GM21786 (cell line): ENCODE results near the gene FXYD1.

Experiments used
- ATAC-seq: cut with Tn5 transposase; IDR thresholded peaks from one replicate; pipeline ENCODE4 v1.9.1; 2021; ENCODE audit not compliant: unreplicated experiment

FXYD1 gene

DNA sequence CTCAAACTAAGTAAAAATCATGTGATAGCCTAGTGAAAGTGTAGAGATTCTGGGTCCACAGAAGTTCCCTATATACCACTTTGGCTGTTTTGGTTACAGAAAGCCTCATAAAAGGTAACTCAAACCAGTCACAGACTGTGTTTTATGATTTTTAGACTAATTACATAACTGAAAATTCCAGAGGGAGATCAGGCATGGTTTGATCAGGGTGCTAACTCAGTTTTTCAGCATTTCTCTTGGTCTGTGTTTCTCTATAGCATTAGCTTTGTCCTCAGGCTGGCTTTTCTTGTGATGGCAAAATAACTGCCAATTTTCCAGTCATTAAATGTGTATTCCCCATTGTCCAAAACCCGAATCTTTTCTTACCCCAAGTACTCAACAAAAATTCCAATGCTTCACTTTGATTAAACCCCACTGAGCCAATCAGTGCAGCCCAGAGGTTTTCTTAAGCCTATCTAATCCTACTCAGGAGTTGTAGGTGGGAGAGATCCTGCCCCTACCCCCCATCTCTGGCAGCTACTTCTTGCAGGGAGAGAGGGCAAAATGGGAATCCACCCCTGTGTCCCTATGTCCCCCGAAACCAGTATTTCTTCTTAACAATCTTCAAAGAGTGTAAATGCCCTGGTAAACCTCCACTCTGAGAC is 31.6 kb upstream of the FXYD1 start:
- ATAC-seq: no peak

- no peak for ATAC-seq
Measured at GRCh38 chr19:35107545-35107944, 31.1 kb upstream of the FXYD1 start.

DNA sequence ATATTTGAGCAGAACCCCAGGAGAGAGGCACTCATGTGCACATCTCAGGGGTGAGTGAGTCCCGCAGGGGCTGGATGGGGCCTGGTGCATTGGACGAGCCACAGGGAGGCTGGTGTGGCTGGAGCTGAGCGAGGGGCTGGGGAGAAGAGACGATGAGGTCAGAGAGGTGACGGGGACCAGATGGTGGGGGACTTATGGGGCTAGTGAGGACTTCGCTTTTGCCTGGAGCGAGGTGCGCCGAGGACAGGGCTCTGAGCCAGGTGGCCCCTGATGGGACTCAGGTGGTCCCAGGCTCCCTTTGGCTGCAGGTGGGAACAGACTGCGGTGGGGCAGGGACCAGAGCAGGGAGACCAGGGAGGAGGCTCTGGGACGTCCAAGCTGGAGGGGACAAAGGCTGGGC is 29.9 kb upstream of the FXYD1 start:
- ATAC-seq: no peak

DNA sequence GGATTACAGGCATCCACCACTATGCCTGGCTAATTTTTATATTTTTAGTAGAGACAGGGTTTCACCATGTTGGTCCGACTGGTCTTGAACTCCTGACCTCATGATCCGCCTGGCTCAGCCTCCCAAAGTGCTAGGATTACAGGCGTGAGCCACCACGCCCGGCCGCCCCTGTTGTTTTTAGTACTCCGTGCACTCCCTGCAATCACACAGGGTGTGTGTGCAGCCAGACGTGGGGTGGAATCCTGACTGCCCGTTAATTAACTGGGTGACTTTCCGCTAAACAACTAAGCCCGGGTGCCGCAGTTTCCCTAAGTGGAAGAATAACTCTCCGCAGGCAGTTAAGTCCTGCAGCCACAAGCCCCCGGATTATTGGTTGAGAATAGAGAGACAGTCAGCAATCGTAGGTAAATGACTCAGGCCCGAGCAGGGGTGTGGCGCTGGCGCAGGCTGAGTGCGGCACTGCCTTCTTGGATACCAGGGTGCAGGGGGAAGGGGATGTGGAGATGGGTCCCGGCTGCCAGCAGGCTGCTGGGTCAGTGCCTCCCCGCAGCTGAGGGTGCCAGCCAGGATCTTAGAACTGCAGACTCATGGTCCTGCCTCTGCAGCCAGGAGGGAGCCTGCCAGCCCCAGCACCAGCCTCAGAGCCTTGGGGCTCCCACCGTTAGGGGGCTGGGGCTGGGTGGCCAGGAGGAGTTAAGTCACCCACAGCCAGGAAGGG is 29.1 kb upstream of the FXYD1 start:
- no peak for ATAC-seq

DNA sequence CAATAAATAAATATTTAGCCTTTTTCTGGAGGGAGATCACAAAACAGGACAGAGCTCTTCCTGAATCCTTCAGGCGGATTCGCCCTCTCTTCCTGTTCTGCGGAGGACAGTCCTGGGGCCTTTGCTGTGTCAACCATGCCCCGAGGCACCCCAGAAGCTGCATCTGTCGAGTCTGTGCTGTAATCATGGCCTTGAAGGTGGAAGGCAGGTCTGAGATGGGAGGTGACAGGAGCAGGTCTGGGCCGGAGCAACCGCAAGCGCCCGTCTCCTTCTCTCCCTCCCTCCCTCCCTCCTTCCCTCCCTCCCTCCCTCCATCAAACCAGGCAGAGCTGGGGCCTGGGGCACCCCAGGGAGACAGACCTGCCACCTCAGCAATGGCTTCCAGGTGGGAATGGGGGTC is 27.6 kb upstream of the FXYD1 start:
- no peak for ATAC-seq

GRCh38 chr19:35112995-35113688 is 25.5 kb upstream of the FXYD1 start:
- no peak for ATAC-seq

DNA sequence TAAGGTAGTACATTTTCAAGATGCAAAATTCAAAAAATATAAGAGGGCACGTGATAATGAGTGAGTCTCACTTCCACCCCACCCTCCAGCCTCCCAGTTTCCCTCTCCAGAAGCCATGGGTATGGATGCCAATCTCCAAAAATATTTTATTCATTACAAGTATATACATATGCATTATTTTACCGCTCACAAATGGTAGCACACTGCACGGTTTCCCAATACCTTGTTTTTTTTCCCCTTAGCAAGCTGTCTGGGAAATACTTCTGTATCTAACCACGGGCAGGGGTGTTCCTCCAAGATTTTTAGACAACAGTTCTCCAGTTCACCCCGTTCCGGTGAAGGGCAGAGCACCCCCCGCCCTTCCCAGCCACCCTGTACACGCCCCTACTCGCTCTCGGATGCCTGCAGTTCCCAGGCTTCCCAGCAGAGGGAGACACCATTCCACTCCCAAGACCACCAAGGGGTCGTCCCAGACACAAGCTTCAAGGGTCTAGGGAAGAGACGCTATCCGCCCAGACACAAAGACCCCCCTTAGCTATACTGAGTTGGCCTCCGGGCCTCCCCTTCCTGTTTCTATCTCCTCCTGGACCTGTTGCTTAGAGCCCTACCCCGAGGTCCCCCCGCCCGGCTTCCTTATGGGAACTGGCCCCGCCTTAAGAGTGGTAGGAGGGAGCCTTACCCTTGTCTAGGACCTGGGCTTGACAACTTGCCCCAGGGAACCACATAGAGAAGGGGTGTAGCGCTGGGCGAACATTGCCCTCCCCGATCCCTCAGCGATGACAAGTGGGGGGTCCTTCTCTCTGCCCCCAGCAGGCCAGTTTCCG is 24.1 kb upstream of the FXYD1 start:
- ATAC-seq: no peak

DNA sequence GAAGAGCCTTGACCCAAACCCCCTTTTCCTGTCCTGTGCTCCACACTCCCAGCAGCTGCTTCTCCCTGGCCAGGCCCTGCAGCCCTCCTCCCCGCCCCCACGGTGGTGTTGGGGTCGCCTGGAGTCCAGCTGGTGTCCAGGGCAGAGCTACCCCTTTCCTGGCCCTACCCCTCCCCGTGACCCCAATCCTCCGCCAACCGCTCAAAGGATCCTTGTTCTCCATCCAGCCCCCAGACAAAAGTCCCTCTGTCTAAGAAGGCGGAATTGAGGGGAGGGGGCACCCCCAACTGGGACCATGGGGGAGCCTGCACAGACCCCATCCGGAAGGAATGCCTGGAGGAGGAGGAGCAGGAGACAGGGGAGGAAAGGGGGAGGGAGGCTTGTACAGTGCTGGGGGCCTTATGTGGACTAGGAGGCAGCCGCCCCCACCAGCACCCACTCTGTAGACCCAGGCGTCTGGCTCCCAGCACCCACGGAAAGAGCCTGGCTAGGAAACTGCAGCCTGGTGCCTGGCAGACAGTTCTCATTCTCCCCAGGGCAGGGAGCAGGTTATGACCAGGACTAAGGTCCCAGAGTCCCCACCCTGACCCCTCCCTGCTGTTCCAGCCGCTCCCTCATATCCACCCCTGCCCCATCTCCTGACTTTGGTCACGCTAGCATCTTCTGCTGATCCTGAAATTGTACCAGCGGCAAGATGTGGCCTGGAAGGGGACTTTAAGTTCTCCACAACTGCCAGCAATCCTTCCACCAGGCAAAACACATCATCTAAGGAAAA is 23.3 kb upstream of the FXYD1 start, which contains the start of gene FXYD3:
Gene FXYD3 (plus strand): TSS at position 647 of the 775 bp plus-strand sequence. CDS start 3,554 bp downstream, outside the sequence.
- ATAC-seq: no peak

GRCh38 chr19:35116072-35116801 is 22.4 kb upstream of the FXYD1 start:
- no peak for ATAC-seq

DNA sequence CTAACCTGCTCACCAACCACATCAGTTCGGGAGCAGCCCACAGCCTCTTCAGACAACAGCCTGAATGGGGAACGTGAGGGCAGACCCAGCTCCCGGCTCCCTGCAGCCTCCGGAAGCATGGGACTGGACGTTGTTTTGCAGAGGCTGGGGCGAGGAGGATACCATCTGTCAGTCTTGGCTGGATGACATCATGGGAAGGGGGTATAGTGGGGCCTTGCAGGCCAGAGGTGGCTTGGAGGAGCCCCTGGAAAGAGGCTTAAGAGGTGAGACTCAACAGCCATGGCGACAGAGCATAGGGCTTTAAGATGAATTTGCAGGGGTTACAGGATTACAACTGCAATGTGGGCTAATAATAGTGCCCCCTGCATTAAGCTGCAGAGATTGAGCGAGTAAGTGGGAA is 21.5 kb upstream of the FXYD1 start:
- ATAC-seq: no peak

DNA sequence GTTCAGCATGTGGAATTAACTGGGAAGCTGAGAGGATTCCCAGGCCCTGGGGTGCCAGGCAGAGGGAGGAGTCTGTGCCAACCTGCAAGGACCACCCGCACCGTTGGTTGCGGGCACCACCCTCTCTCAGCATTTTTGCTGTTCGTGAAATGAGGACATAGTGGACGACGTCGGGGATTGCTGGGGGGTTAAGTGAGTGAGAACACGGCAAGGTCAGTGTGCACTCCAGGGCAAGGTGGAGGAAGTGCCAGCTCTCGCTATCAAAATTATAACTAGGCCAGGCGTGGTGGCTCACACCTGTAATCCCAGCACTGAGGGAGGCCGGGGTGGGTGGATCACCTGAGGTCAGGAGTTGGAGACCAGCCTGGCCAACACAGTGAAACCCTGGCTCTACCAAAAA is 20.8 kb upstream of the FXYD1 start:
- ATAC-seq: no peak

- ATAC-seq: no peak
Measured at GRCh38 chr19:35118268-35119020, 20.2 kb upstream of the FXYD1 start.

- ATAC-seq: no peak
Measured at GRCh38 chr19:35119091-35119490, 19.5 kb upstream of the FXYD1 start.

DNA sequence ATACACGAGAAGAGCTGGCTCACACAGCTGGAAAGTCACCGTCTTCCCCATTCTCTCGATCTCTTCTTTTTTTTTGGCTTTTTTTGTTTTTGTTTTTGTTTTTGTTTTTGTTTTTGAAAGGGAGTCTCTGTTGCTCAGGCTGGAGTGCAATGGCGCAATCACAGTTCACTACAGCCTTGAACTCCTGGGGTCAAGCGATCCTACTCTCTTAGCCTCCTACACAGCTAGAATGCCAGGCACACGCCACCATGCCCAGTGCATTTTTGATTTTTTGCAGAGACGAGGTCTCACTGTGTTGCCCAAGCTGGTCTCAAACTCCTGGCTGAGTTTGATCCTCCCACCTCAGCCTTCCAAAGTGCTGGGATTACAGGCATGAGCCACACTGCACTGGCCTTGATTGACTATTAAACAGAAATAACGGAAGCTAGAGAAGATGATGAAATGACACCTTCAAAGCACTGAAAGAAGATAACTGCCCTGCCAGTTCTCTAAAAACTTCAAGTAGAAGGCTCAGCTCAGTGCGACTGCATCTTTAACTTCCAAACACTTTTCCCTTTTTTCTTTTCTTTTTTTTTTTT is 19.0 kb upstream of the FXYD1 start:
- ATAC-seq: no peak

DNA sequence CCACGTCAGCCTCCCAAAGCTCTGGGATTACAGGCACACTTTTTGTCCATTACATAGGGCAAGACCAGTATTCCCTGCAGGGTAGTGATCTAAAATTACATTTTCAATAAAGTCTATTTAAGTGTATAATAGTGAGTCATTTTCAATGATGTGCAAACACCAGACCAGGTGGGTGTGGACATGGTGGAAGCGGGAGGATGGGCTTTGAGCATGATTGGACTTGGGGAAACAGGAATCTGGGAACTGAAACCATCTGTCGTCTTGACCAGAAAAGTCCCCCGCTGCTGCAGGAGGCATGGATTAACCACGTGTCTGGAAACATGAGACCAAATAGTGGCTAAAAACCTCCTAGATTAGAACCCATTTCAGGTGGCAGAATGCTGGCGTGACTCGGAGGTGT is 18.1 kb upstream of the FXYD1 start:
- no peak for ATAC-seq

- no peak for ATAC-seq
Measured at GRCh38 chr19:35120898-35121297, 17.7 kb upstream of the FXYD1 start.

GRCh38 chr19:35122687-35123551 is 15.7 kb upstream of the FXYD1 start:
- ATAC-seq: no peak

GRCh38 chr19:35123573-35123972 is 15.1 kb upstream of the FXYD1 start:
- no peak for ATAC-seq
